Measurements from ENCODE around the gene FGGY.

DNA sequence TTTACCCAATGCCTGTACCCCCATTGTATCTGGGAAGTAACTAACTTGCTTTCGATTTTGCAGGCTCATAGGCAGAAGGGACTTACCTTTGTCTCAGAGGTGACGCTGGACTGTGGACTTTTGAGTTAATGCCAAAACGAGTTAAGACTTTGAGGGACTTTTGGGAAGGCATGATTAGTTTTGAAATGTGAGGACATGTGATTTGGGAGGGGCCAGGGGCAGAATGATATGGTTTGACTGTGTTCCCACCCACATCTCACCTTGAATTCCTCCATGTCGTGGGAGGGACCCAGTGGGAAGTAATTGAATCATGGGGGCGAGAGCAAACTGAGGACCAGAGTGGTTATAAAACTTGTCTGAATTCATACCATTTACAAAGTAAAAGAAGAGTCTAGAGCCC is 440.7 kb downstream of the FGGY start:
- TF ChIP-seq, protein P1, sequence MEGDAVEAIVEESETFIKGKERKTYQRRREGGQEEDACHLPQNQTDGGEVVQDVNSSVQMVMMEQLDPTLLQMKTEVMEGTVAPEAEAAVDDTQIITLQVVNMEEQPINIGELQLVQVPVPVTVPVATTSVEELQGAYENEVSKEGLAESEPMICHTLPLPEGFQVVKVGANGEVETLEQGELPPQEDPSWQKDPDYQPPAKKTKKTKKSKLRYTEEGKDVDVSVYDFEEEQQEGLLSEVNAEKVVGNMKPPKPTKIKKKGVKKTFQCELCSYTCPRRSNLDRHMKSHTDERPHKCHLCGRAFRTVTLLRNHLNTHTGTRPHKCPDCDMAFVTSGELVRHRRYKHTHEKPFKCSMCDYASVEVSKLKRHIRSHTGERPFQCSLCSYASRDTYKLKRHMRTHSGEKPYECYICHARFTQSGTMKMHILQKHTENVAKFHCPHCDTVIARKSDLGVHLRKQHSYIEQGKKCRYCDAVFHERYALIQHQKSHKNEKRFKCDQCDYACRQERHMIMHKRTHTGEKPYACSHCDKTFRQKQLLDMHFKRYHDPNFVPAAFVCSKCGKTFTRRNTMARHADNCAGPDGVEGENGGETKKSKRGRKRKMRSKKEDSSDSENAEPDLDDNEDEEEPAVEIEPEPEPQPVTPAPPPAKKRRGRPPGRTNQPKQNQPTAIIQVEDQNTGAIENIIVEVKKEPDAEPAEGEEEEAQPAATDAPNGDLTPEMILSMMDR (IDR thresholded peaks at IDR 0.05) = no peak
- TF ChIP-seq POLR2A (IDR thresholded peaks at IDR 0.05; ENCODE audit: low read depth) = no peak
- TF ChIP-seq POLR2AphosphoS5 (IDR thresholded peaks at IDR 0.05) = no peak

Measured in esophagus muscularis mucosa (tissue), 3 donors.